Mononuclear cell (primary cell): Measurements from ENCODE around the gene PEX5L. TPM values are rescaled to one million over a fixed set of nuclear protein-coding genes. Genes with fewer than 3 reads are reported as not detected.

ENCODE experiments used
- H3K27me3 ChIP-seq: 2 replicates; pipeline ENCODE4 v1.6.0; 2011; ENCODE audit warnings: low read length, control low read depth; ENCODE audit not compliant: insufficient read depth
- H3K4me1 ChIP-seq: 2 replicates; pipeline ENCODE4 v1.5.1; 2011; ENCODE audit warnings: mild to moderate bottlenecking, low read length, control low read depth; ENCODE audit not compliant: insufficient read depth
- H3K4me3 ChIP-seq: 2 replicates; pipeline ENCODE4 v1.5.1; 2011; ENCODE audit warnings: mild to moderate bottlenecking, low read length, moderate library complexity
- H3K9me3 ChIP-seq: 2 replicates; pipeline ENCODE4 v1.5.1; 2011; ENCODE audit warnings: low read depth, mild to moderate bottlenecking, control low read depth, low read length
- total RNA-seq: library from RNA; depleted of rRNA; stranded (reverse); fragments of >200 nt; gene quantifications from one replicate; pipeline ENCODE4 v1.2.3, GENCODE V29; 2012

Gene PEX5L
- total RNA-seq, 1 donor, result not detected

DNA sequence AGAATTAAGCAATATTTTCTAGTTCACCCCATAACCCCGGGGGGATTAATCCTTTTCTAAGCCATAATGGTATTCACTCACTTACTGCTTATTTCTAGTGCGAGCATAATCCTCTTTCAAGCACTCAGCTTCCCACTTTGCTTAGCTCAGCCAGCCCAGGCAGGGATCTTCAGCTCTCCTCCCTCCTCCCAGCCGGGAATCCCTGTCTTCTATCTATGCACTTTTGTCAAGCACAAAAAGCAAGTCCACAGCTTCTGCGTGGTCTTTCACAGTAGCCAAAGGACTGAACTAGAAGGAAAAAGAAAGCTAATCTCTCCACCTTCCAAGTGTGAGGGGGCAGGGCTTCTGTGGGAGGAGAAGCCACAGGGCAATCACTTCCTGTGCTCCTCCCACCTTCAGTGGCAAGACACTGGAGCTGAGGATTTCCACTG lies 62.8 kb downstream of the PEX5L start:
- Histone ChIP-seq H3K27me3 (no peaks in the 10 kb centered on the region), H3K4me1 (no peaks in the 10 kb centered on the region), H3K4me3 (no peak overlapping the region), H3K9me3 (no peaks in the 10 kb centered on the region)

DNA sequence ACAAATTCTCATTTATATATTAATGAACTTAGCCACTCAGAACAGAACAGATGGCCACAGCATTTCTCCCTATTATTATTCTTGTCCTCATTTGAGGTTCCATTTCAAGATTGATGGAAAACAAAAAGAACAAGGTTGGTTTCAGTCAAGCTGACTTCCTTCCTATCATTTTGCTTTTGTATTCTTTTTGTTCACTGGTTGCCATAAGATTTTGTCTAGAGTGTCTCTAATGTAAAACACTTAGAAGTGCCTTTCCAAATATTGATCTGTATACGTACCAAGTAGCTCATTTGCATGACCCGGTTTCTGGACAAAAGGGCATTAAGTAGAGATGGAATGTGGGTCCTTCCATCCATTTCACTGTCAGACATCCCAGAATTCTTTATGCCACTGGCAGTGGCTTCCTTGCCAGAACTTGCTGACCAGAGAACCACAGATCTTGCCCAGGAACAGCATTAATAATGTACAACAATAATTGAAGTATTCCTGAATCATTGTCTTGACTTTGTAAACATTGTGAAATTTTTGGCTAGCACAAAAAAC lies 63.8 kb downstream of the PEX5L start:
- Histone ChIP-seq H3K27me3 (no peaks in the 10 kb centered on the region), H3K4me3 (no peak overlapping the region), H3K4me1 (no peaks in the 10 kb centered on the region), H3K9me3 (no peaks in the 10 kb centered on the region)

GRCh38 chr3:179971280-179971679 lies 65.5 kb downstream of the PEX5L start:
- Histone ChIP-seq H3K4me1 (no peaks in the 10 kb centered on the region), H3K27me3 (no peaks in the 10 kb centered on the region), H3K9me3 (peaks cover 4% of the 10 kb centered on the region), H3K4me3 (no peak overlapping the region)

DNA sequence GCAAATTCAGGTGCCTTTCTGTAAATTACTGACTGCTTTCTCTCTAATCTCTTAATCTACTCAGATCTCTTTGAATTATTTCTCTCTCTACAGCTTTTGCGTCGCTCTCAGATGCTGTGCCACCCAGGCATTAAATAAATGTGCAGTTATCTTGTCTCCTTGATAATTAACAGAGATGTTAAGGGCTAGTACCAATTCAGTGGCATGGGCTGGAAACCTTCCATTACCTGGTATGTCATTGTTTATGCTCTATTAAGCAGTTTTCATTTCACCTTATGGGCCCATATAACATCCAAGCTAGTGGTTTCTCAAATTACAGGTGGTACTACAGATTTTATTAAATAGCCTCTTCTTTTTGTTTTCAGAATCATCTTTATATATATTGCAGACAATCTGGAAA lies 66.0 kb downstream of the PEX5L start:
- H3K27me3 ChIP-seq, result no peaks in the 10 kb centered on the region
- H3K4me1 ChIP-seq, result no peaks in the 10 kb centered on the region
- peaks cover 5% of the 10 kb centered on the region for H3K9me3 ChIP-seq
- H3K4me3 ChIP-seq, result no peak overlapping the region

- Histone ChIP-seq H3K4me3 (no peak overlapping the region), H3K9me3 (peaks cover 5% of the 10 kb centered on the region), H3K4me1 (no peaks in the 10 kb centered on the region), H3K27me3 (no peaks in the 10 kb centered on the region)
Observed at GRCh38 chr3:179969525-179969924, 67.2 kb downstream of the PEX5L start.

DNA sequence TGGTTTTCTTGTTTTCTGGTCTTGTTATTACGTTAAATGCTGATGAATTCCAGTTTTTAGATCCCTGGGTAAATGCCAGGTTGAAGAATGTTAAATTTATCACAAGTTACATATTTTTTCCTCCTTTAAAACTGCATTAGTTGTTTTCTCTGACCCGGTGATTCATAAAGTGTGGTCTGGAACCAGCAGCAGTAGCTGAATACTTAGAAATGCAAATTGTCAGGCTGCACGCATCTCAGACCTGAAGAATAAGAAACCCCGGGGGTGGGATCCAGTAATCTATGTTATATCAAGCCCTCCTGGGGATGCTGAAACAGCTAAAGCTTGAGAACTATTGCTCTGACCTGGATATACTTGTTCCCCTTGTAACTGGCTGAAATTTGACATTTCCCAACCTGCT lies 69.1 kb downstream of the PEX5L start:
- Histone ChIP-seq H3K27me3 (no peaks in the 10 kb centered on the region), H3K9me3 (peaks cover 5% of the 10 kb centered on the region), H3K4me1 (no peaks in the 10 kb centered on the region), H3K4me3 (no peak overlapping the region)

- H3K9me3 ChIP-seq, result peaks cover 5% of the 10 kb centered on the region
- H3K27me3 ChIP-seq, result no peaks in the 10 kb centered on the region
- H3K4me1 ChIP-seq, result no peaks in the 10 kb centered on the region
- H3K4me3 ChIP-seq, result no peak overlapping the region
Observed at GRCh38 chr3:179964890-179965289, 71.8 kb downstream of the PEX5L start.

DNA sequence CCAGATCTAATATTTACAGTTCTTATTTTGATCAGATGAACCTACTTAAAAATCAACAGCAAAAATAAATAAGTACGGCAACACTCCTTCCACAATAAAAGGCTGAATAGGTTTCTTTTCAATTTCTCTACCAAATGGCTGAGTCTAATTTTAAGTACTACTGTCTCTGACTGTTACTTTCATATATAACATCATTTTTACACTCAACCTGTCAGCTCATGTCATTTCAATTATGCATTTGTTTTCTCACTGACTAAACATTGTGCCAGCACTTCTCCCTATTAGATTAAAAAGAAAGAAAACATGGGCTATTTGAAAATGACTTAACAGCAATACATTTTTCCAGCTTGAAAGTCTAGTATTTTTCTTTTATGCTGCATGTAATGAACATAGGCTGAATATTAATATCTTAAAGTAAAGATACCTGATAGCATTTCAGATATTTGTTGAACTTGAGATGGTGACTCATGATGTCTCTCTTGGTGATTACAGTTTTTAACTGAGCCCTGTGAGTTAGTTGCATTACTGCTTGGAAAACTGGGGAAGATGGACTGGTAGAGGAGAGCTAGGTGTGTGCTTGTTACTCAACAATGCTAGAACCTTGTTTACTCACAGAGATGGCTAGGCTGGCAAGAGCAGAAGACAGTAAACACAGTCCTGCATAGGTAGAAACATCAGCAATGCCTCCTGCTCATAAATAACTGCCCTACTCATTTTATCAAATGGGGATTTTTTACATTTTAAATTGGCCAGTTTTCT lies 73.9 kb downstream of the PEX5L start:
- Histone ChIP-seq H3K4me3 (no peak overlapping the region), H3K4me1 (no peaks in the 10 kb centered on the region), H3K9me3 (peaks cover 5% of the 10 kb centered on the region), H3K27me3 (peaks cover 6% of the 10 kb centered on the region)

DNA sequence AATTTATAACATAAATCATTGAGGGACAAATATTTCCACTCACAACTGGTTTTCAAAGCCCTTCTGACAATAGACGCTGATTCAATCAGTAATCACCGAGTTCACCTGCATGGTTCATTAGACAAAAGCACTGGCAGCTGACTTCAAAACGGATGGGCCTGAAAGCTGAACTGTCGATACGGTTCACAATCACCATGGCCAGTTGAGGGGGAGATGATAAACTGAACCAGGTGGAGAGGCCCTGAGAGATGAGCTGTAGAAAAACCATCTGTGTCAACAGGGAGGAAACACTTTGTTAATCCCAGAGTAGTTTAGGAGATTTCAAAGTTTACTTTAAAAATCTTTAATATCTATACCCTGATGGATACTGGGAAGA lies 75.0 kb downstream of the PEX5L start:
- Histone ChIP-seq H3K27me3 (peaks cover 6% of the 10 kb centered on the region), H3K4me3 (no peak overlapping the region), H3K4me1 (peaks cover 9% of the 10 kb centered on the region), H3K9me3 (peaks cover 5% of the 10 kb centered on the region)

DNA sequence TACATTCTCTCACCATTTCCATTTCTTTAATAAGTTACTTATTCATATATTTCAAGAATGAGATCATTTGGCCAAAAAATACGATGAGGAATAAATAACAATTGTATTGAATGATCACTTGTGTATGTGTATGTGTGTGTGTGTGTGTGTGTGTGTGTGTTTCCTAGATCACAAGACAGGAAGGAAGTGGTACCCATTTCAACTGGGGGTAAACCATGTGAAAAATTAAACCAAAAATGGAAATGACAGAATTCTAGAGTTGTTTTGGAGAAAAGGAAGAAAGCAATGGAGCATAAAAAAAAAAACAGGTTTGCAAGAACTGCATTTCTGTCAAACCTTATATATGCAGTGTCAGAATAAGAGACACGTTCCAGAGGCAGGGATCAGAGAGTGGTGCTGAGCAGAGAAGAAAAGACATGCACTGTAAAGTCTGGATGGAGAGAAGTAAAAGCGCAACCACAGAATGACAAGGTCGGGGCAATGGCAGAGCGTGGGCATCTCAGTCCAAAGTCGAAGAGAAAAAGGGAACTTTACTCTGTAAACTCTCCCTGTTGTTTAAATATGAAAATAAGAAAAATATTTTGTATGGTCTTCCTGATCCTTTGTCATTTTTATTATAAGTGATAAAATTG lies 75.5 kb downstream of the PEX5L start:
- Histone ChIP-seq H3K9me3 (no peaks in the 10 kb centered on the region), H3K4me1 (peaks cover 11% of the 10 kb centered on the region), H3K4me3 (no peak overlapping the region), H3K27me3 (peaks cover 6% of the 10 kb centered on the region)

- no peaks in the 10 kb centered on the region for H3K9me3 ChIP-seq
- H3K27me3 ChIP-seq, result peaks cover 6% of the 10 kb centered on the region
- H3K4me3 ChIP-seq, result no peak overlapping the region
- H3K4me1 ChIP-seq, result peaks cover 11% of the 10 kb centered on the region
Observed at GRCh38 chr3:179958759-179959158, 78.0 kb downstream of the PEX5L start.

DNA sequence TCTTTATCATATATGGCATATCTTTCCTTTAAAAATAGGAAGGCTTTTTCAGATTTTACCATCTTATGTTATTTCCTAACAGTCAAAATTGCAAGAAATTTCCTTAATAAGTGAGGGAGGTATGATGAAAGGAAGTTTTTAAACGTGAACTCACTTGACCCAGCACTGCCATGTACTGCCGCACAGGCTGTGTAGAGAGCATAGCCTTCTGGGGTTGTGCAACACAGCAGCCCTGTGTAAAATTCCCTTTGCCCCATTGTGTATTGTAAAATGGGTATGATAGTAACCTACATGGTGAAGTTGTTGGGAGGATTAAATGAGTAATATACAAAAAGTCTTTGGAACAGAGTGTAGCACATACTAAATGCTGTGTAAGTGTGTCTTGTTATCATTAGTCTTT lies 78.6 kb downstream of the PEX5L start:
- Histone ChIP-seq H3K9me3 (no peaks in the 10 kb centered on the region), H3K27me3 (peaks cover 6% of the 10 kb centered on the region), H3K4me3 (no peak overlapping the region), H3K4me1 (peaks cover 11% of the 10 kb centered on the region)

- H3K9me3 ChIP-seq, result no peaks in the 10 kb centered on the region
- H3K4me3 ChIP-seq, result no peak overlapping the region
- peaks cover 6% of the 10 kb centered on the region for H3K27me3 ChIP-seq
- peaks cover 11% of the 10 kb centered on the region for H3K4me1 ChIP-seq
Observed at GRCh38 chr3:179957264-179957845, 79.4 kb downstream of the PEX5L start.

DNA sequence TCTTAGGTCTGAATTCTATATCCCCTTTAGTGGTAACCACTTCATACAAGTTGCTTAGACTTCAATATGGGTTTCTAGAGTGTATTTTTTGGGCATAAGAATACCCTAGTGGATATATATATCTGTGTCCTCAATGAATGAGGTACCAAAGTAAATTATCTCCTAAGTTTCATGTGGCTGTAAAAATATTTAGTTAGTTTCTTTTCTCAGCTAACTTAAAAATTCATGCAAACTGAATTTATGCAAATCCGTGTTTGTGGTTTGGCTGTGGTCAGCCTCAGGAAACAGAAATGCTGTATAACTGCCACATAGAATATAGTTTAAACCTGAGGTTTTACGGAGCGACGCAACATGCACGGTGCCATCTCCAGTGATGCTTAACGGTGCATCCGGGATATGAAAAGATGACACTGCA lies 80.3 kb downstream of the PEX5L start:
- no peak overlapping the region for H3K4me3 ChIP-seq
- peaks cover 11% of the 10 kb centered on the region for H3K4me1 ChIP-seq
- peaks cover 6% of the 10 kb centered on the region for H3K27me3 ChIP-seq
- H3K9me3 ChIP-seq, result no peaks in the 10 kb centered on the region

GRCh38 chr3:179955809-179956208 lies 80.9 kb downstream of the PEX5L start:
- Histone ChIP-seq H3K4me1 (peaks cover 11% of the 10 kb centered on the region), H3K4me3 (no peak overlapping the region), H3K9me3 (no peaks in the 10 kb centered on the region), H3K27me3 (peaks cover 6% of the 10 kb centered on the region)
